Activated gamma-delta T cell treated with Interleukin-2 at 50 U/mL for 16 hours (primary cell): Measurements from ENCODE around the gene TSSC4.

Experiments used
- DNase-seq: peaks from one replicate; pipeline ENCODE4 v3.0.0-alpha.2; 2020

TSSC4 gene

GRCh38 chr11:2402106-2402505 is 1.6 kb downstream of the TSSC4 start:
- no peak for DNase-seq

DNA sequence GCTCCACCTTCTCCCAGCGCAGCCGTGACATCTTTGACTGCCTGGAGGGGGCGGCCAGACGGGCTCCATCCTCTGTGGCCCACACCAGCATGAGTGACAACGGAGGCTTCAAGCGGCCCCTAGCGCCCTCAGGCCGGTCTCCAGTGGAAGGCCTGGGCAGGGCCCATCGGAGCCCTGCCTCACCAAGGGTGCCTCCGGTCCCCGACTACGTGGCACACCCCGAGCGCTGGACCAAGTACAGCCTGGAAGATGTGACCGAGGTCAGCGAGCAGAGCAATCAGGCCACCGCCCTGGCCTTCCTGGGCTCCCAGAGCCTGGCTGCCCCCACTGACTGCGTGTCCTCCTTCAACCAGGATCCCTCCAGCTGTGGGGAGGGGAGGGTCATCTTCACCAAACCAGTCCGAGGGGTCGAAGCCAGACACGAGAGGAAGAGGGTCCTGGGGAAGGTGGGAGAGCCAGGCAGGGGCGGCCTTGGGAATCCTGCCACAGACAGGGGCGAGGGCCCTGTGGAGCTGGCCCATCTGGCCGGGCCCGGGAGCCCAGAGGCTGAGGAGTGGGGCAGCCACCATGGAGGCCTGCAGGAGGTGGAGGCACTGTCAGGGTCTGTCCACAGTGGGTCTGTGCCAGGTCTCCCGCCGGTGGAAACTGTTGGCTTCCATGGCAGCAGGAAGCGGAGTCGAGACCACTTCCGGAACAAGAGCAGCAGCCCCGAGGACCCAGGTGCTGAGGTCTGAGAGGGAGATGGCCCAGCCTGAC is 2.5 kb downstream of the TSSC4 start:
- no peak for DNase-seq

GRCh38 chr11:2404735-2405196 is 4.2 kb downstream of the TSSC4 start:
- no peak for DNase-seq

GRCh38 chr11:2406451-2406850 is 5.9 kb downstream of the TSSC4 start:
- no peak for DNase-seq

DNA sequence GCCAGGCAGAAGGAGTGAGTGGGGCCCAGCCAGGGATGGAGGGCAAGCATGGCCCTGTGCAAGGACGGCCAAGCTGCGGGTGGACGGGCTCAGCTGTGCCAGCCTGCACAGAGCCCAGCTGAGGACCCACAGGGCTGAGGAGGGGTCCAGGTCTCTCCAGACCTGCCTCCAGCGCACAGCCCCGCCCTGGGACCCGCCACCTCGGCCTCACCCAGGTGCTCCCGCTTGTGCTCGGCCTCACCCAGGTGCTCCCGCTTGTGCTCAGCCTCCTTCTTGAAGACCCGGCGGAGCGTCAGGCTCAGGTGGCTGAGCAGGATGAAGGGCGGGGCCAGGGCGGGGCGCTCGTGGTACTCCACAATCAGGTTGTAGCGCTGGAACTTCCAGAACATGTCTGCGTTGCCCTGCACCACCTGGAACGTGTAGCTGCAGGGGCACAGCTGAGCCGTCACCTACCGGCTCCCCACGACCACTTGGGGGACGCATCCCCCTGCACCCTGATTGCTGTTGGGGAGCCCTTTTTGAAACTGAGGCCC is 6.4 kb downstream of the TSSC4 start:
- DNase-seq: no peak

- no peak for DNase-seq
Observed at GRCh38 chr11:2408671-2409070, 8.1 kb downstream of the TSSC4 start.

DNA sequence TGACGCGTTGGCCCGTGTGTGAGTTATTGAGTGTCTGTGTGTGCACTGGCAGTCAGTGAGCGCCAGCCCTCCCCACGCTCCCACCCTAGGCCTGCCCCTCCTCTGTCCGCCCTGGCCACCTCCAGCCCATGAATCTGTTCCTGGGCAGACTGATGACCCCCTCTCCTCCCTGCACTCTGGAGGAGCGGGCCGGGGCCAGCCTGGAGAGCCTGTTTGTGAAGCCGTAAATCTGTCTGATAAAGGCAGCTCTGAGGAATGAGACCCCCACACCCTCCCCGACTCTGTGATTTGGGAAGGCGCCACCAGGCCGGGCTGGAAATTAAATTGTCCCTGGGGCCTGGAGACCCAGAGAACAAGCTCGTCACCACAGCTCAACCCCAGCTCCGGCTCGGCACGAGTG is 8.6 kb downstream of the TSSC4 start:
- DNase-seq: no peak

DNA sequence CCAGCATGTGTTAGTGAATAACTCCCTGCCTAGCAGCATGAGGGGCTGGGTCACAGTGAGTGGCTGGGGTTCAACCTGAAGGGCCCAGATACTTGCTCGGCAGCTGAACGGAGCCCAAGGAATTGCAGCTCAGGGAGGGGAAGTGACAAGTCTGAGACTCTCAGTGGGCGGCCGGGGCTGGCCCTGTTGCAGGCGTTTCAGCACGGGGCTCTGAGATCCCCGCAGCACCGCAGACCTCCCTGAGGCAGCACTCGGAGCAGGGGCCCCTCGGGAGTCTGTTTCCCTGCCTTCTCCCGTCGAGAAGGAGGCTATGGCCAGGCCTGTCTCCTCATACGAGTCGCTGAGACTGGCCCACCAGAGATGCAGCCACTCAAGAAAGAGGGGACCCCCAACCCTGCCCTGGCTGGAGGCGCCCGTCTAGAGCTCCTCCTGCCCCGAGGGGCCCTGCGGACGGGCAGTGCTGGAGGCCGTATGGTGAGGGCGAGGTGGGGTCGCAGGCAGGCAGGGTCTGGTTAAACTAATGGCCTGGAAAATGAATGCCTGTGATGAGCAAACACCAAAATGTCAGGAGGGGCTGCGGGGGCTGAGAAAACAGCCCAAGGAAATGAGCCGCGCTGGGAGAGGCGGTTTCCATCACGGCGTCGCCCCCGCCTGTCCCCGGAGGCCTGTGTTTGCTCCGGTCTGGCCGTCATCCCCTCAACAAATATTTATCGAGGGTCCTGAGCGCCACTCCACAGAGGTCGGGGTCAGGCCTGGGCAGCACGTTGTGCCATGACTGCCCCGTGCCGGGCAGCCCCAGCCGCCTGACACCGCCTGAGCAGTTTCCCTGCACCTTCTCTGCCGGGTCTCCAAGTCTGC is 9.3 kb downstream of the TSSC4 start:
- DNase-seq: no peak

- DNase-seq: no peak
Observed at GRCh38 chr11:2410616-2411015, 10.1 kb downstream of the TSSC4 start.

GRCh38 chr11:2411446-2412305 is 11.1 kb downstream of the TSSC4 start:
- no peak for DNase-seq

DNA sequence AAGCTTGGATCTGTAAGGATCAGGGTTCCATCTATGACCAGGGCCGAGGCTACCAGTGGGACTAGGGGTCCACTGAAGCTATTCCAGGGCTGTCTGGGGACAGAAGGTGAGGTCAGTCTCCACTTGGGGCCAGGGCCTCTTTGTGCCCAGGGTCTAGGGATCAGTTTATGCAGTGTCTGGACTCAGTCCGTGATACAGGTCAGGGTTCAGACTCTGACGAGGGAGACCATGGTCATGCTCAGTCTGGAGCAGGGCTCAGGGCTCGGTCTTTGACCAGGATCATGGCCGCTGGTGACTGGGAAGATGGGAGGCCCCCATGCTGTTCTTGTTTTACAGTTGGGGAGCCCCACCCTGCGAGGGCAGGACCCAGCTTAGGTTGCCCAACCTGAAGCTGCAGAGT is 11.8 kb downstream of the TSSC4 start:
- no peak for DNase-seq

GRCh38 chr11:2413742-2414579 is 13.4 kb downstream of the TSSC4 start:
- DNase-seq: no peak

DNA sequence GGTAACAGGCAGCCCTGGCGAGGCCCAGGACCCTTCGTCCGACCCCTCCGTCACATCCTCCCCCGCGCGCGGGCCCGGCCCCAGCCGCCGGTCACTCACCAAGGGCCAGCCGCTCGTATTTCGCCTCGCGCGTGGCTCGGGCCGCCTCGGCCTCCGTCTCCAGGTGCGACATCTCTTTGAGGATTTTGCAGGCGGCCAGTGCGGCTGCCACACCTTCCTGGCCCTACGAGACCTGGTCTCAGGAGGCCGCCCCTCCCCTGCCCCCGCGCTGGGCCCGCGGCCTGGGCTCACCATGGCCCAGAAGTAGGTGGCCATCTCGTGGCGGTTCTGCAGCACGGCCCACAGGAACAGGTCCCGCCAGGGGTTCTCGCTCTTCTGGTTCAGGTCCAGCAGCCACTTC is 14.1 kb downstream of the TSSC4 start:
- no peak for DNase-seq

DNA sequence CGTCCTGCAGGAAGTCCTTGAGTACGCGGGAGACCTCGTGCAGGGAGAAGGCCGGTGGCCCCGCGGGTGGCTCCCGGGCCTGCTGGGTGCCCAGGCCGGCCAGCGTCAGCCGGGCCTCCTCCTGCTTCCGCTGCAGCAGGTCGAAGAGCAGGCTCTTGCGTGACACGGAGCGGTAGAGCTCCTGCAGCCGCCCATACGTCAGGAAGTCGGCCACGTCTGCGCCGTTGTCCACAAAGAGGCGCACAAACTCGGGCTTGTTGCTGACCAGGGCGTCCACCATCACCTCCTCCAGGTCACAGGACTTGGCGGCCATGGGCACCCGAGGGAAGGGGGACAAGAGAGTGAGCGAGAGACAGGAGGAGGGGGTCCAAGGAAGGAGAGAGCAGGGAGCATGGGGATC is 14.6 kb downstream of the TSSC4 start:
- no peak for DNase-seq

DNA sequence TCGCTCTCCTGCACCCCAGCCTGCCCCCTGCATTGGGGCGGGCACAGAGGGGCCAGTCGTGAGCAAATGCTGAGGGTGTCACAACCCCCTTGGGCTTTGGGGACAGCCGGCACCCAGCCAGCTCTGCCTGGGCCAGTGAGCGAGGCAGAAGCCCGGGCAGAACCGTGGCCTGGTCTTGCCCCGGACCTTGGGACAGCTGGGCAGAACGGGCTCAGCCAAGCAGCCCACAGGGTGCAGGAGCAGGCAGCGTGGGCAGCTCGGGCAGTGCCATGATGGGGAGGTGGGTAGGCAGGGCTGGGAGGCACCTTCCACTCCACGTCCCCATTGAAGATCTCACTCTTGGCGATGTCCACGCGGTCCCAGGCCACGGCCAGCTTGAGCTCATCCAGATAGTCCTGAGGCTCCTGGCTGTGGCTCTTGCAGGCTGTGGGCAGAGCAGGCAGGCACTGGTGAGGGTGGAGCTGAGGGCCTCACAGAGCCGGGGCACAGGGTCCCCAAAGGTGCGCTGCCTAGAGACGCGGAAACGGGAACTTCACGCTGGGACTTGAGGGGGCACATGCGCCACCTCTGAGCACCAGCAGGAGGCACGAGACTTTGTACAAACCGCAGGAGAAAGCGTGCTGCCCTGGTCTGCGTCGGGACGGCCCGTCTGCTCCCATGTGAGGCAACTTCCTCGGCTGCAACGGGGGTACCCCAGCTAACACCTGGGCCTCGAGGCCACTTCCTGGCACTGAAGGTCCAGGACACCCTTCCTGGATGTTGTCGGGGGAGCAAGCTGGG is 15.2 kb downstream of the TSSC4 start:
- no peak for DNase-seq

GRCh38 chr11:2416765-2417164 is 16.2 kb downstream of the TSSC4 start:
- no peak for DNase-seq

GRCh38 chr11:2417856-2418692 is 17.5 kb downstream of the TSSC4 start:
- no peak for DNase-seq

- DNase-seq: no peak
Observed at GRCh38 chr11:2418693-2419360, 18.3 kb downstream of the TSSC4 start.

DNA sequence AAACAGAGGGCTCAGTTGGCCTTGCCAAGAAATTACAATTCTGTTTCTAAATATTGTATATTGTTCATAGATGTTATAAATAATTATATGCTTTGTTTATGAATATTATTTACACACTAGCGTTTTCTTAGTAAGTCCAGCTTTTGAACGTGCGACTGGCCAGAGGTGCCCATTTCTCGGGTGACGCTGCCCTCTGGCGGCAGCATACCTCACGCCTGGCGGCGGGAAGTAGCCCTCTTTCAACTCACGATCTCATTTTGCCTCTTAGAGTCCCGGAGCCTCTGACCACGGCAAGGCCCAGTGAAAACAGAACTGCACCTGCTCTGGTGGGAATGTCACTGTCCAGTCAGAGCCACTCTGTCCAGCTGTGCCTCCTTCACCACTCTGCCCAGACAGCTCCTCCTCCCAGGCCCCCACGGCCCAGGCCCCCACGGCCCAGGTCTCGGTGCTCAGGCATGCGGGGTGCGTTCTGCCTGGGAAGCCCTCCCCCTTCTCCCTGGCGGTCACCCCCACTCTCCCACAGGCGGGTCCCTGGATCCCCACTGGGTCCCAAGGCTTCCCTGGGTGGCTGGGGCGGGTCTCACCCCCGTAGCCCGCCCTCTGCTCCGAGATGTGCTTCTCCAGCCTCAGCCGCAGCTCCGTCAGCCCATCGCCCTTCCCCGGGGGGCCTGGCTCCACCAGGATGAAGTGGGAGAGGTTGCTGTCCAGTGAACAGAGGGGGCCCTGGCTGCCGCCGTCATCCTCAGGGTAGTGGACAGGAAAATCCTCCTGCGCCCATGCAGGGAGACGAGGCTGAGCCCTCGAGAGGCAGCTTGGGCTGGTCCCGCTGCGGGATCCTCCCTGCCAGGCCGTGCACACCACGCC is 19.3 kb downstream of the TSSC4 start:
- DNase-seq: peak; percentile 66
